PC-9 (cell line): ENCODE results near the gene SLC22A4. TPM values are rescaled to one million over a fixed set of nuclear protein-coding genes. Genes with fewer than 3 reads are reported as not detected.

Experiments
- BruUV-seq: library from RNA; stranded (reverse); fragments of 400-500 nt; replicated peaks from 2 replicates; lab custom pipeline; 2021; lab: Mats Ljungman, UMichigan
- CTCF ChIA-PET: fragments of 300-600 bp; sonication (Branson Sonifier 250); formaldehyde crosslinking; loops from one replicate; lab custom pipeline; 2022; ENCODE audit warnings: antibody characterized with exemption; lab: Charles Lee
- POLR2A ChIA-PET: fragments of 300-600 bp; sonication (Branson Sonifier 250); formaldehyde crosslinking; loops from one replicate; lab custom pipeline; 2022; ENCODE audit warnings: antibody characterized with exemption; ENCODE audit not compliant: unreplicated experiment; lab: Charles Lee
- DNase-seq, 2 experiments: peaks; one replicate each; pipeline versions ENCODE4 v3.0.0 to v3.0.0-alpha.2; 2015 to 2022; ENCODE audit warnings: mixed read lengths in 1 of 2
- H2AFZ ChIP-seq: fragments of 200-600 bp; sonication (generic); 2 replicates; pipeline ENCODE4 v1.8.1; 2017; ENCODE audit warnings: antibody characterized with exemption
- H3F3A ChIP-seq: fragments of 200-600 bp; sonication (generic); 2 replicates; pipeline ENCODE4 v1.8.1; 2017; ENCODE audit warnings: antibody characterized with exemption, mild to moderate bottlenecking, low read depth; ENCODE audit not compliant: insufficient read depth
- H3K27ac ChIP-seq: fragments of 200-600 bp; sonication (generic); 2 replicates; pipeline ENCODE4 v1.6.1; 2016; ENCODE audit warnings: mixed run types
- H3K27me3 ChIP-seq: fragments of 200-600 bp; sonication (generic); 2 replicates; pipeline ENCODE4 v1.6.1; 2016; ENCODE audit warnings: low read depth, mixed run types; ENCODE audit not compliant: insufficient read depth
- H3K36me3 ChIP-seq: fragments of 200-600 bp; sonication (generic); 2 replicates; pipeline ENCODE4 v1.6.1; 2016; ENCODE audit warnings: low read depth, mixed run types
- H3K4me1 ChIP-seq: fragments of 200-600 bp; sonication (generic); replicated peaks from 2 replicates; pipeline ENCODE4 v1.6.1; 2016; ENCODE audit warnings: mixed run types; ENCODE audit not compliant: insufficient read depth
- H3K4me2 ChIP-seq: fragments of 200-600 bp; sonication (generic); 2 replicates; pipeline ENCODE4 v1.6.1; 2017; ENCODE audit warnings: mixed run types
- H3K4me3 ChIP-seq: fragments of 200-600 bp; sonication (generic); 2 replicates; pipeline ENCODE4 v1.6.1; 2016; ENCODE audit warnings: mixed run types
- H3K79me2 ChIP-seq: fragments of 200-600 bp; sonication (generic); 2 replicates; pipeline ENCODE4 v1.6.1; 2017; ENCODE audit warnings: low read depth, mixed run types
- H3K9me2 ChIP-seq: fragments of 200-600 bp; sonication (generic); 2 replicates; pipeline ENCODE4 v1.8.1; 2017; ENCODE audit warnings: mild to moderate bottlenecking; ENCODE audit not compliant: insufficient read depth
- H3K9me3 ChIP-seq: fragments of 200-600 bp; sonication (generic); 2 replicates; pipeline ENCODE4 v1.8.1; 2016; ENCODE audit warnings: low read depth; ENCODE audit not compliant: insufficient read depth
- H4K20me1 ChIP-seq: fragments of 200-600 bp; sonication (generic); 2 replicates; pipeline ENCODE4 v1.8.1; 2017; ENCODE audit not compliant: insufficient read depth
- EZH2 ChIP-seq: fragments of 200-600 bp; sonication (generic); IDR thresholded peaks from 2 replicates; pipeline ENCODE4 v1.8.0; 2017; ENCODE audit warnings: antibody characterized with exemption, low read depth
- intact Hi-C: fragments of 100-400 bp; cut with micrococcal nuclease; formaldehyde crosslinking; loops from one replicate; pipeline ENCODE4 v1.10.0; 2022; ENCODE audit not compliant: unreplicated experiment
- total RNA-seq: library from RNA; stranded (reverse); gene quantifications from 2 replicates; pipeline ENCODE4 v1.2.3, GENCODE V29; 2021
- TF ChIP-seq, protein P1 (sequence below): fragments of 200-600 bp; sonication (generic); conservative IDR thresholded peaks from 2 replicates; pipeline ENCODE4 v1.6.1; 2017; ENCODE audit warnings: mixed run types, antibody characterized with exemption, mild to moderate bottlenecking, moderate library complexity

SLC22A4 gene
- total RNA-seq, 1 experiment from 2014 or later: 4.2 TPM

DNA sequence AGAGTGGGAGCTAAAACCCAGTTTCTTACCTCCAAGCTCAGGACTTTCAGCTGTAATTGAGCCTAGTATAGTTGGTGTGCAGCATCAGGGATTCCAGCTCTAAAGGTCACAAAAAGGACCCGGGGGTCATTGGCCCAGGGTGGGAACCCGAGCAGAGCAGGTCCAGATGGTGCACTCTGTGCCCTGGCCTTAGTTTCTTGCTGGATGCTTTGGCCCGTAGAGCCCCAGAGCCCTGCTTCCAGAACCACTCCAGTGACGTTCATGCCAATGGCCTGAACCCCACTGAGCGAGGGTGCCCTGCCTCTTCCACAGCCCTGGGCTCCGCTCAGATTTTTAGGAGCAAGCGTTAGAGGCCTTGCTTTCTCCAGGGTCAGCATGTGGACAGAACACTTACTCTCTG lies 83.5 kb downstream of the SLC22A4 start:
- H3F3A ChIP-seq: peaks cover 4% of the 10 kb centered on the region; the same call in 1 of the 2 replicates
- intact Hi-C loops: no loop called here
- peaks cover 41% of the 10 kb centered on the region for H3K79me2 ChIP-seq
- POLR2A ChIA-PET: no interaction called here
- CTCF ChIA-PET: no interaction called here
- no peaks in the 10 kb centered on the region for H3K36me3 ChIP-seq
- no peak overlapping the region for H2AFZ ChIP-seq
- H3K4me2 ChIP-seq: no peak overlapping the region
- H3K9me3 ChIP-seq: no peaks in the 10 kb centered on the region
- TF ChIP-seq, protein P1, sequence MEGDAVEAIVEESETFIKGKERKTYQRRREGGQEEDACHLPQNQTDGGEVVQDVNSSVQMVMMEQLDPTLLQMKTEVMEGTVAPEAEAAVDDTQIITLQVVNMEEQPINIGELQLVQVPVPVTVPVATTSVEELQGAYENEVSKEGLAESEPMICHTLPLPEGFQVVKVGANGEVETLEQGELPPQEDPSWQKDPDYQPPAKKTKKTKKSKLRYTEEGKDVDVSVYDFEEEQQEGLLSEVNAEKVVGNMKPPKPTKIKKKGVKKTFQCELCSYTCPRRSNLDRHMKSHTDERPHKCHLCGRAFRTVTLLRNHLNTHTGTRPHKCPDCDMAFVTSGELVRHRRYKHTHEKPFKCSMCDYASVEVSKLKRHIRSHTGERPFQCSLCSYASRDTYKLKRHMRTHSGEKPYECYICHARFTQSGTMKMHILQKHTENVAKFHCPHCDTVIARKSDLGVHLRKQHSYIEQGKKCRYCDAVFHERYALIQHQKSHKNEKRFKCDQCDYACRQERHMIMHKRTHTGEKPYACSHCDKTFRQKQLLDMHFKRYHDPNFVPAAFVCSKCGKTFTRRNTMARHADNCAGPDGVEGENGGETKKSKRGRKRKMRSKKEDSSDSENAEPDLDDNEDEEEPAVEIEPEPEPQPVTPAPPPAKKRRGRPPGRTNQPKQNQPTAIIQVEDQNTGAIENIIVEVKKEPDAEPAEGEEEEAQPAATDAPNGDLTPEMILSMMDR: no peak
- no peak for TF ChIP-seq EZH2
- no TSS peak for BruUV-seq
- H3K4me3 ChIP-seq: no peak overlapping the region
- H3K27me3 ChIP-seq: no peaks in the 10 kb centered on the region
- no peaks in the 10 kb centered on the region for H3K9me2 ChIP-seq
- H4K20me1 ChIP-seq: no peaks in the 10 kb centered on the region
- DNase-seq: no peak
- peaks cover 12% of the 10 kb centered on the region for H3K4me1 ChIP-seq
- no peak overlapping the region for H3K27ac ChIP-seq

DNA sequence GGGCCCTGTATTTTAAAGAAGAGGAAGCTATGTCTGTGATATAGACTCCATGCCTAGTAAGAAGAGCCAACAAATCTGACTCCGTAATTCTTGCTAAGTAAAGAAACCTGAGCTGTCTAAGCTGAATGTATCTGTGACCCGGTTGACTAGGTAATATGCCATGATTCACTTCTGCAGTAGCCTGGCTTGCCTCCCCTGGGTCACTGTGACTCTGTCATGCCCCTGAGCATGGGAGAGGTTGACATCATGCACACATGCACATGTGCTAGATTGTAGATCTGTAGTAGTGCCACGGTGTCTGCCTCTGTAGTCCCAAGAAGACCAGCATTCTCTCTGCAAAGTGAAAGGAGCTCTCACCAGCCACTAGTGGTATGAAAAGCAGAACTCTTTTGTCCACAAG lies 84.4 kb downstream of the SLC22A4 start:
- Histone ChIP-seq H3K4me3 (no peak overlapping the region), H3K4me1 (peaks cover 3% of the 10 kb centered on the region; the same call in 1 of the 2 replicates), H3K79me2 (peaks cover 35% of the 10 kb centered on the region), H3K27ac (no peak overlapping the region), H3K4me2 (no peak overlapping the region), H2AFZ (no peak overlapping the region), H3K27me3 (no peaks in the 10 kb centered on the region), H3K9me2 (no peaks in the 10 kb centered on the region), H3K9me3 (no peaks in the 10 kb centered on the region), H3K36me3 (no peaks in the 10 kb centered on the region), H3F3A (no peaks in the 10 kb centered on the region), H4K20me1 (no peaks in the 10 kb centered on the region)
- intact Hi-C loops: no loop called here
- POLR2A ChIA-PET: interaction anchor here (0.7 to 1.0 kb wide), 2 partner anchors 15 to 96 kb away, joined by 4 read pairs; no protein-coding TSS in a partner anchor
- CTCF ChIA-PET: no interaction called here
- TF ChIP-seq, protein P1: no peak
- no peak for TF ChIP-seq EZH2
- peak in 1 of 2 experiments; percentile 59 for DNase-seq
- no TSS peak for BruUV-seq

DNA sequence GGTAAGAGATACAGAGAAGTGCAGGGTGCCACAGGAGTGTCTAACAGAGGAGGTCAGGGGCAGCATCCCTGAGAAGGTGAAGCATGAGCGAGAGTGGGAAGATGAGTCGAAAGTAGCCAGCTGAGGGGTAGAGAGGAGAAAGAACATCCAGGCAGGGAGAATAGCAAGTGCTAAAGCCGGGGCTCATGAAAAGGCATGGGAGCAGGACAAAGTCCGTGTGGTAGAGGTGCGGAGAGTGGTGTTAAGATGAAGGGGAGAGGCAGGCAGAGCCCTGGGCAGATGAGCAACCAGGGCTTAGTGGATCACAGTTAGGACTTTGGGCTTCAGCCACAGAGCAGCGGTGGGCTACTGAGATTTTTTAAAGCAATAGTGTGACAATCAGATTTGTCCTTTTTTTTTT lies 85.9 kb downstream of the SLC22A4 start:
- Histone ChIP-seq H3K4me3 (no peak overlapping the region), H3K27me3 (no peaks in the 10 kb centered on the region), H3K9me2 (no peaks in the 10 kb centered on the region), H4K20me1 (no peaks in the 10 kb centered on the region), H3K9me3 (no peaks in the 10 kb centered on the region), H3K36me3 (no peaks in the 10 kb centered on the region), H3F3A (peaks cover 7% of the 10 kb centered on the region; the same call in 1 of the 2 replicates), H2AFZ (no peak overlapping the region), H3K79me2 (peaks cover 23% of the 10 kb centered on the region), H3K4me2 (no peak overlapping the region), H3K4me1 (no peaks in the 10 kb centered on the region), H3K27ac (no peak overlapping the region)
- DNase-seq: no peak
- ChIA-PET CTCF (no interaction called here), POLR2A (no interaction called here)
- no peak for TF ChIP-seq EZH2
- TF ChIP-seq, protein P1: no peak
- BruUV-seq: no TSS peak
- intact Hi-C loops: loop anchor here (10.0 kb wide), 1 partner anchor 355 kb away; the partner anchor contains the start of gene KIF3A
